SK-N-SH (cell line): ENCODE data around the gene SFRP2. TPM values are rescaled to one million over a fixed set of nuclear protein-coding genes. Genes with fewer than 3 reads are reported as not detected.

ENCODE experiments used
- CTCF ChIA-PET: fragments of 300-600, 350-600 bp; formaldehyde crosslinking; extraction: SDS; loops from one replicate; lab custom pipeline; 2021; lab: Yijun Ruan, JAX
- POLR2A ChIA-PET: fragments of 350-600 bp; sonication (Branson Sonifier 250); formaldehyde crosslinking; extraction: SDS; loops from one replicate; lab custom pipeline; 2020; ENCODE audit warnings: antibody characterized with exemption, inconsistent platforms; lab: Yijun Ruan, JAX
- DNase-seq: peaks from one replicate; pipeline ENCODE4 v3.0.0; 2012
- H2AFZ ChIP-seq: fragments of 200-600 bp; sonication (generic); 2 replicates; pipeline ENCODE4 v1.8.1; 2016; ENCODE audit warnings: antibody characterized with exemption, mild to moderate bottlenecking, low read depth
- H3F3A ChIP-seq: fragments of 200-600 bp; sonication (generic); replicated peaks from 2 replicates; pipeline ENCODE3; 2016; ENCODE audit warnings: antibody characterized with exemption, mild to moderate bottlenecking; ENCODE audit not compliant: insufficient read depth
- H3K27ac ChIP-seq, 2 experiments: fragments of 200-500 bp in 1 of 2; fragments of 200-600 bp in 1 of 2; sonication (Bioruptor generic) in 1 of 2; sonication (generic), shearing (Covaris generic) in 1 of 2; 2 replicates each; pipeline versions ENCODE4 v1.5.1 to v1.6.1; 2014 to 2016; ENCODE audit warnings: low read depth in 2 of 2, inconsistent platforms in 1 of 2, low read length in 1 of 2, mild to moderate bottlenecking in 1 of 2, mixed read lengths in 1 of 2
- H3K27me3 ChIP-seq: fragments of 200-600 bp; sonication (generic), shearing (Covaris generic); 2 replicates; pipeline ENCODE4 v1.6.1; 2016; ENCODE audit warnings: mixed run types; ENCODE audit not compliant: insufficient read depth
- H3K36me3 ChIP-seq, 2 experiments: fragments of 200-500 bp in 1 of 2; fragments of 200-600 bp in 1 of 2; sonication (Bioruptor generic) in 1 of 2; sonication (generic) in 1 of 2; replicated peaks in 1 of 2; 2 replicates each; pipeline versions ENCODE3 to v1.5.1; 2014 to 2016; ENCODE audit warnings: low read length in 1 of 2, mild to moderate bottlenecking in 1 of 2; ENCODE audit not compliant: insufficient read depth in 2 of 2, control insufficient read depth in 1 of 2
- H3K4me1 ChIP-seq, 2 experiments: fragments of 200-500 bp in 1 of 2; fragments of 200-600 bp in 1 of 2; sonication (Bioruptor generic) in 1 of 2; sonication (generic), shearing (Covaris generic) in 1 of 2; 2 replicates each; pipeline versions ENCODE4 v1.5.1 to v1.6.1; 2014 to 2016; ENCODE audit warnings: low read depth in 1 of 2, low read length in 1 of 2, mixed run types in 1 of 2; ENCODE audit not compliant: insufficient read depth in 2 of 2, control insufficient read depth in 1 of 2
- H3K4me2 ChIP-seq: fragments of 200-600 bp; sonication (generic), shearing (Covaris generic); 2 replicates; pipeline ENCODE4 v1.6.1; 2017; ENCODE audit warnings: mixed run types
- H3K4me3 ChIP-seq, 2 experiments: fragments of 200-500 bp in 1 of 2; fragments of 200-600 bp in 1 of 2; sonication (Bioruptor generic) in 1 of 2; sonication (generic), shearing (Covaris generic) in 1 of 2; 2 replicates each; pipeline versions ENCODE4 v1.5.1 to v1.8.1; 2014 to 2016; ENCODE audit warnings: low read depth in 2 of 2, inconsistent platforms in 1 of 2, low read length in 1 of 2, mild to moderate bottlenecking in 1 of 2, mixed read lengths in 1 of 2, moderate library complexity in 1 of 2
- H3K79me2 ChIP-seq: fragments of 200-600 bp; sonication (generic); 2 replicates; pipeline ENCODE4 v1.8.1; 2017; ENCODE audit warnings: mild to moderate bottlenecking; ENCODE audit not compliant: insufficient read depth
- H3K9ac ChIP-seq: fragments of 200-600 bp; sonication (generic); 2 replicates; pipeline ENCODE4 v1.6.1; 2017; ENCODE audit warnings: mixed run types
- H3K9me2 ChIP-seq: fragments of 200-600 bp; sonication (generic); 2 replicates; pipeline ENCODE4 v1.6.1; 2017; ENCODE audit warnings: mixed run types
- H3K9me3 ChIP-seq: fragments of 200-600 bp; sonication (generic); 2 replicates; pipeline ENCODE4 v1.6.1; 2017; ENCODE audit warnings: mixed run types, mild to moderate bottlenecking, moderate library complexity
- H4K20me1 ChIP-seq: fragments of 200-600 bp; sonication (generic); 2 replicates; pipeline ENCODE4 v1.6.1; 2017; ENCODE audit warnings: mild to moderate bottlenecking, mixed run types; ENCODE audit not compliant: insufficient read depth
- EP300 ChIP-seq, 2 experiments: IDR thresholded peaks; 2 replicates each; pipeline versions ENCODE4 v1.4.0 to v1.6.1; 2012; ENCODE audit warnings: borderline replicate concordance in 1 of 2, low read depth in 1 of 2, low read length in 1 of 2
- FOXJ3 ChIP-seq: sonication (generic); formaldehyde crosslinking; IDR thresholded peaks from 2 replicates; pipeline ENCODE4 v1.5.1; 2020; ENCODE audit warnings: mild to moderate bottlenecking, missing genetic modification reagents
- NFIC ChIP-seq: IDR thresholded peaks from 2 replicates; pipeline ENCODE4 v1.4.0; 2012; ENCODE audit warnings: borderline replicate concordance
- RAD21 ChIP-seq: IDR thresholded peaks from 2 replicates; pipeline ENCODE4 v1.6.1; 2012; ENCODE audit warnings: mild to moderate bottlenecking, low read length
- RCOR1 ChIP-seq: fragments of 150-350 bp; IDR thresholded peaks from 2 replicates; pipeline ENCODE4 v1.6.1; 2017; ENCODE audit warnings: antibody characterized with exemption, low read length
- RFX5 ChIP-seq: IDR thresholded peaks from 2 replicates; pipeline ENCODE4 v1.6.1; 2012; ENCODE audit warnings: mild to moderate bottlenecking, improper control_type of control experiment, low read length
- RXRA ChIP-seq: IDR thresholded peaks from 2 replicates; pipeline ENCODE4 v1.4.0; 2012; ENCODE audit warnings: low read depth, mild to moderate bottlenecking, borderline replicate concordance
- SMC3 ChIP-seq: IDR thresholded peaks from 2 replicates; pipeline ENCODE4 v1.6.1; 2012; ENCODE audit warnings: low read depth, low read length, improper control_type of control experiment
- WGBS: methylation state at CpG from one replicate; pipeline ENCODE4 v1.1.6; 2017; ENCODE audit warnings: low lambda C conversion rate; 5-methylcytosine and 5-hydroxymethylcytosine counted together
- polyA plus RNA-seq, 3 experiments: library from polyadenylated mRNA; depleted of rRNA; stranded (reverse); fragments of >200 nt; gene quantifications; 2 replicates each; pipeline ENCODE4 v1.2.3, GENCODE V29; 2012
- TF ChIP-seq, protein P1 (sequence below): IDR thresholded peaks from 2 replicates; pipeline ENCODE4; 2012
- TF ChIP-seq, protein P2 (sequence below): IDR thresholded peaks from 2 replicates; pipeline ENCODE4 v1.6.1; 2012; ENCODE audit warnings: mild to moderate bottlenecking, low read depth, low read length, moderate library complexity

The SFRP2 gene
- polyA plus RNA-seq, 1 of the 3 experiments (the other 2 are of a cell fraction) = not detected

DNA sequence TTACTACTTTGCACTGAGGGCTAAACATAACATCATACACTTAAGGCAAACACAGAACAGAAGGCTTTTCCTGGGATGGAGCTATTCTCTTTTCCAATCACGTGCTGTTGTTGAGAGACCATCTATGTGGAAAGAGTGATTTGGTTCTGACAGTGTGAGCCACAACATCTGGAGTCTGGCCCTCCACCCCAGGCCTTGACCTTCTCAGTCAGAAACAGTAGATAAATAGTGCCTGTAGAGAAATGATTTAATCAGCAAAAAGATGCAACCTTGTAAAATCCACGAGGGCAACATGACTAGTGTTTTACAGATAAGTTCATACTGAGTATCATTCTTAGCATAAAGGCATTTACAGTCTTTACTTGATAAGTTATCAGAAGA is 10.8 kb upstream of the SFRP2 start:
- Histone ChIP-seq H2AFZ (no peak overlapping the region), H3K9me2 (no peaks in the 10 kb centered on the region), H3F3A (no peaks in the 10 kb centered on the region), H3K27ac (no peak overlapping the region), H3K9me3 (no peaks in the 10 kb centered on the region), H3K36me3 (no peaks in the 10 kb centered on the region), H3K4me2 (no peak overlapping the region), H4K20me1 (no peaks in the 10 kb centered on the region), H3K4me1 (peaks cover 0 to 2% of the 10 kb centered on the region in 2 experiments; a peak in 1 of 4 replicates), H3K4me3 (no peak overlapping the region), H3K9ac (no peak overlapping the region), H3K27me3 (peaks cover 9% of the 10 kb centered on the region), H3K79me2 (no peaks in the 10 kb centered on the region)
- ChIA-PET POLR2A (no interaction called here), CTCF (interaction anchor here (1.1 kb wide), 1 partner anchor 9 kb away, joined by 3 read pairs; no protein-coding TSS in a partner anchor)
- TF ChIP-seq RFX5 (no peak), RXRA (no peak), NFIC (no peak)
- TF ChIP-seq, protein P1, sequence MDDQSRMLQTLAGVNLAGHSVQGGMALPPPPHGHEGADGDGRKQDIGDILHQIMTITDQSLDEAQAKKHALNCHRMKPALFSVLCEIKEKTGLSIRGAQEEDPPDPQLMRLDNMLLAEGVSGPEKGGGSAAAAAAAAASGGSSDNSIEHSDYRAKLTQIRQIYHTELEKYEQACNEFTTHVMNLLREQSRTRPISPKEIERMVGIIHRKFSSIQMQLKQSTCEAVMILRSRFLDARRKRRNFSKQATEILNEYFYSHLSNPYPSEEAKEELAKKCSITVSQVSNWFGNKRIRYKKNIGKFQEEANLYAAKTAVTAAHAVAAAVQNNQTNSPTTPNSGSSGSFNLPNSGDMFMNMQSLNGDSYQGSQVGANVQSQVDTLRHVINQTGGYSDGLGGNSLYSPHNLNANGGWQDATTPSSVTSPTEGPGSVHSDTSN = no peak
- no peak for DNase-seq
- 3% methylated on average over 2 of the region's 2 CpGs for WGBS

DNA sequence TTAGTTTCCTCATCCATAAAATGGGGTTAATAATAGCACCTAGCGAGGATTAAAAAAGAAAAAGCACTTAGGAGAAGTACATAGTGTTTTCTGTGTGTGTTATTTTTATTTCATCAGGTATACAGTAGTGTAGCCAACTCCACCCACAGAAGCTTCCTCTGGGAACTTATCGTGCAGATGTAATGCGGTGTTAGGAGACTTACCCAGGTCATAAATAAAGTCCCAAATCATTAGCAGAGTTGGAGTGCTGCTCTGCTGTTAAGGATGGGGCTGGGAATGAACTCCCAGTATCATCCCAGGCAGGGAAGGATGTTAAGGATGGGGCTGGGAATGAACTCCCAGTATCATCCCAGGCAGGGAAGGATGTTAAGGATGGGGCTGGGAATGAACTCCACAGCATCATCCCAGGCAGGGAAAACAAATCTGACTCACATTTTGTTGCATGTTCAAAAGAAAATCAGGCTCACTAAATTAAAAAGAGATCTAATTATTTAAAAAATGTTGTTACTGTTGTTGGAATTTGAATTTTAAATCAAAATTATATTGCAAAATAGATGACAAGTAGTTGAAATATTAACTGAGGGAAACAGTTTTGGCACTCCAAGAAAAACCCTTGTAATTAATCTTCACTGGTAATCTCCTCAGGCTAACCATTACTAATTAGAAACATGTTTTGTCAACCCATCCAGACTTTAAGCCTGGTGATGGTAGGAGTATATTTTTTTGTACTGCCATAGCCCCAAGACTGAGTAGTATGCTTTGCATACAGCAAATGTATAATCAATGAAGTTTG is 10.2 kb upstream of the SFRP2 start:
- TF ChIP-seq, protein P2, sequence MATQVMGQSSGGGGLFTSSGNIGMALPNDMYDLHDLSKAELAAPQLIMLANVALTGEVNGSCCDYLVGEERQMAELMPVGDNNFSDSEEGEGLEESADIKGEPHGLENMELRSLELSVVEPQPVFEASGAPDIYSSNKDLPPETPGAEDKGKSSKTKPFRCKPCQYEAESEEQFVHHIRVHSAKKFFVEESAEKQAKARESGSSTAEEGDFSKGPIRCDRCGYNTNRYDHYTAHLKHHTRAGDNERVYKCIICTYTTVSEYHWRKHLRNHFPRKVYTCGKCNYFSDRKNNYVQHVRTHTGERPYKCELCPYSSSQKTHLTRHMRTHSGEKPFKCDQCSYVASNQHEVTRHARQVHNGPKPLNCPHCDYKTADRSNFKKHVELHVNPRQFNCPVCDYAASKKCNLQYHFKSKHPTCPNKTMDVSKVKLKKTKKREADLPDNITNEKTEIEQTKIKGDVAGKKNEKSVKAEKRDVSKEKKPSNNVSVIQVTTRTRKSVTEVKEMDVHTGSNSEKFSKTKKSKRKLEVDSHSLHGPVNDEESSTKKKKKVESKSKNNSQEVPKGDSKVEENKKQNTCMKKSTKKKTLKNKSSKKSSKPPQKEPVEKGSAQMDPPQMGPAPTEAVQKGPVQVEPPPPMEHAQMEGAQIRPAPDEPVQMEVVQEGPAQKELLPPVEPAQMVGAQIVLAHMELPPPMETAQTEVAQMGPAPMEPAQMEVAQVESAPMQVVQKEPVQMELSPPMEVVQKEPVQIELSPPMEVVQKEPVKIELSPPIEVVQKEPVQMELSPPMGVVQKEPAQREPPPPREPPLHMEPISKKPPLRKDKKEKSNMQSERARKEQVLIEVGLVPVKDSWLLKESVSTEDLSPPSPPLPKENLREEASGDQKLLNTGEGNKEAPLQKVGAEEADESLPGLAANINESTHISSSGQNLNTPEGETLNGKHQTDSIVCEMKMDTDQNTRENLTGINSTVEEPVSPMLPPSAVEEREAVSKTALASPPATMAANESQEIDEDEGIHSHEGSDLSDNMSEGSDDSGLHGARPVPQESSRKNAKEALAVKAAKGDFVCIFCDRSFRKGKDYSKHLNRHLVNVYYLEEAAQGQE = no peak
- TF ChIP-seq EP300 (IDR thresholded peaks at IDR 0.05; ENCODE audit: borderline replicate concordance in 1 of 2, low read depth in 1 of 2, low read length in 1 of 2) (no peak), SMC3 (no peak), RAD21 (no peak), FOXJ3 (CRISPR knock-in tag) (no peak), RCOR1 (no peak)
- Histone ChIP-seq H3K9me3 (no peaks in the 10 kb centered on the region), H4K20me1 (no peaks in the 10 kb centered on the region), H3K36me3 (no peaks in the 10 kb centered on the region), H3K4me2 (no peak overlapping the region), H3K4me1 (peaks cover 0 to 2% of the 10 kb centered on the region in 2 experiments; a peak in 1 of 4 replicates), H3K79me2 (no peaks in the 10 kb centered on the region), H3F3A (no peaks in the 10 kb centered on the region), H3K9ac (no peak overlapping the region), H3K9me2 (no peaks in the 10 kb centered on the region), H3K4me3 (no peak overlapping the region), H3K27ac (no peak overlapping the region), H3K27me3 (peaks cover 15% of the 10 kb centered on the region), H2AFZ (no peak overlapping the region)
- POLR2A ChIA-PET = no interaction called here
- CTCF ChIA-PET = no interaction called here
- DNase-seq = no peak
- 2% methylated on average over 3 of the region's 3 CpGs for WGBS
